Measurements from ENCODE around the gene ACP5.

DNA sequence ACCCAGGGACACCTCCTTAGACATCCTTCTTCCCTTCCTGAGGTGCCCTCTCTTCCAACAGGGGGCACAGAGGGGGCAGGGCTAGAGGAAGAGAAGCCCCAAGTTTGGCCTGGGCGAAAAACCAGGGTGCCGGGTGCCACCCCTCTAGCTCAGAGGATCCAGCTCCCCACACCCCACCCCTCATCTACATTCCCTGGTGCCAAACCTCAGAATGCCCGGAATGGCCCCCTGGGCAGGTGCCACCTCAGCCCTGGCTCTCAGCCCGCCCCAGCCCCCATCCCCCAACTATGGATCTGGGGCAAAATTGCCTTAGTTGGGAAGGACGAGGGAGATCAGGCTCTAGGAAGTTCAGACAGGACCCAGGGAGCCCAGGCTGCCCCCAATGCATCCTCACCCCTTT, 36.8 kb downstream of the ACP5 start:
- TF ChIP-seq, protein P1, sequence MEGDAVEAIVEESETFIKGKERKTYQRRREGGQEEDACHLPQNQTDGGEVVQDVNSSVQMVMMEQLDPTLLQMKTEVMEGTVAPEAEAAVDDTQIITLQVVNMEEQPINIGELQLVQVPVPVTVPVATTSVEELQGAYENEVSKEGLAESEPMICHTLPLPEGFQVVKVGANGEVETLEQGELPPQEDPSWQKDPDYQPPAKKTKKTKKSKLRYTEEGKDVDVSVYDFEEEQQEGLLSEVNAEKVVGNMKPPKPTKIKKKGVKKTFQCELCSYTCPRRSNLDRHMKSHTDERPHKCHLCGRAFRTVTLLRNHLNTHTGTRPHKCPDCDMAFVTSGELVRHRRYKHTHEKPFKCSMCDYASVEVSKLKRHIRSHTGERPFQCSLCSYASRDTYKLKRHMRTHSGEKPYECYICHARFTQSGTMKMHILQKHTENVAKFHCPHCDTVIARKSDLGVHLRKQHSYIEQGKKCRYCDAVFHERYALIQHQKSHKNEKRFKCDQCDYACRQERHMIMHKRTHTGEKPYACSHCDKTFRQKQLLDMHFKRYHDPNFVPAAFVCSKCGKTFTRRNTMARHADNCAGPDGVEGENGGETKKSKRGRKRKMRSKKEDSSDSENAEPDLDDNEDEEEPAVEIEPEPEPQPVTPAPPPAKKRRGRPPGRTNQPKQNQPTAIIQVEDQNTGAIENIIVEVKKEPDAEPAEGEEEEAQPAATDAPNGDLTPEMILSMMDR (conservative IDR thresholded peaks at IDR 0.05): no peak
- no peak for TF ChIP-seq ZFX (IDR thresholded peaks at IDR 0.05)

All from C4-2B (cell line).